Fibroblast of mammary gland (primary cell): ENCODE measurements around the gene GPR33.
"Not testable (repeated sequence)": the region's sequence is repeated elsewhere in the genome, so short reads cannot be mapped to it uniquely, and the experiment has no call there.

Experiments used
- DNase-seq: peaks from one replicate; pipeline ENCODE4 v3.0.0-alpha.2; 2010; ENCODE audit warnings: low read depth
- H3K4me3 ChIP-seq: 2 replicates; pipeline ENCODE4 v1.5.1; 2011; ENCODE audit warnings: low read depth, mild to moderate bottlenecking, low read length, moderate library complexity; ENCODE audit not compliant: control insufficient read depth
- TF ChIP-seq, protein P1 (sequence below): conservative IDR thresholded peaks from 2 replicates; pipeline ENCODE4 v1.5.1; 2011; ENCODE audit warnings: low read depth, low read length, inconsistent platforms; ENCODE audit not compliant: control insufficient read depth, insufficient read depth

GPR33 gene

DNA sequence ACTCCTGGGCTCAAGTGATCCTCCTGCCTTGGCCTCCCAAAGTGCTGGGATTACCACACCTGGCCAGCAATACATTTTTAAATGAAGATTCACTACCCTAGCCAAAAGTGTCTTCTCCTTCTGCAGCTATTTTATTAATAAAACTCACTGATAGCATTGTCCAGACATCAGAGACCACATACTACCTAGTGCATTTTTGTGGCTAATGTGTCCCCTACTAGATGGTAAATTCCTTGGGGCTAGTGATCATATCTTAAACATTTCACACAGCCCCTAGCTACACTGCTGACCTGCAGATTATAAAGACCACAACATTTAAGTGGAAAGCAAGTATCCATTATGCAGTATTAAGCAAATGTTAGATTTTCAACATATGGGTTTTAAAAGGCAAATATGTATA, 47.6 kb downstream of the GPR33 start:
- H3K4me3 ChIP-seq, result no peak overlapping the region
- DNase-seq, result no peak
- TF ChIP-seq, protein P1, sequence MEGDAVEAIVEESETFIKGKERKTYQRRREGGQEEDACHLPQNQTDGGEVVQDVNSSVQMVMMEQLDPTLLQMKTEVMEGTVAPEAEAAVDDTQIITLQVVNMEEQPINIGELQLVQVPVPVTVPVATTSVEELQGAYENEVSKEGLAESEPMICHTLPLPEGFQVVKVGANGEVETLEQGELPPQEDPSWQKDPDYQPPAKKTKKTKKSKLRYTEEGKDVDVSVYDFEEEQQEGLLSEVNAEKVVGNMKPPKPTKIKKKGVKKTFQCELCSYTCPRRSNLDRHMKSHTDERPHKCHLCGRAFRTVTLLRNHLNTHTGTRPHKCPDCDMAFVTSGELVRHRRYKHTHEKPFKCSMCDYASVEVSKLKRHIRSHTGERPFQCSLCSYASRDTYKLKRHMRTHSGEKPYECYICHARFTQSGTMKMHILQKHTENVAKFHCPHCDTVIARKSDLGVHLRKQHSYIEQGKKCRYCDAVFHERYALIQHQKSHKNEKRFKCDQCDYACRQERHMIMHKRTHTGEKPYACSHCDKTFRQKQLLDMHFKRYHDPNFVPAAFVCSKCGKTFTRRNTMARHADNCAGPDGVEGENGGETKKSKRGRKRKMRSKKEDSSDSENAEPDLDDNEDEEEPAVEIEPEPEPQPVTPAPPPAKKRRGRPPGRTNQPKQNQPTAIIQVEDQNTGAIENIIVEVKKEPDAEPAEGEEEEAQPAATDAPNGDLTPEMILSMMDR, result no peak

DNA sequence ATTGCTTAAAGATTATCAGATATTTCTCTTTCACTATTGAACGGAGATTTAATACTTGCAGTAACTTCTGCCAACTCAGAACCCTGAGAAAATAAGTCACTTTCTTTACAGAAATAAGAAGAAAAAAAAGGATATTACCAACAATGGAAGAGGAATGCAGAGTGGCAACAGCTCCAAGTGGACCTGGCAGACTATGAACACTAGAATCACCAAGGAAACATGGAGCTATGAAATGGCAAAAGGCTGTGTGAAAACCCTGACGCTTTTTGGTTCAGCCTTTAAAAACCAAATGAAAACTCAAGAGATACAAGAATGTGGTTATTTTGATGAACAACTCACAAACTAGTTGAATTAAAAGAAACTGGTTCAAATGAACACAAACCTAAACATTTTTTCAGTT, 48.3 kb downstream of the GPR33 start:
- TF ChIP-seq, protein P1, result no peak
- H3K4me3 ChIP-seq, result no peak overlapping the region
- no peak for DNase-seq

DNA sequence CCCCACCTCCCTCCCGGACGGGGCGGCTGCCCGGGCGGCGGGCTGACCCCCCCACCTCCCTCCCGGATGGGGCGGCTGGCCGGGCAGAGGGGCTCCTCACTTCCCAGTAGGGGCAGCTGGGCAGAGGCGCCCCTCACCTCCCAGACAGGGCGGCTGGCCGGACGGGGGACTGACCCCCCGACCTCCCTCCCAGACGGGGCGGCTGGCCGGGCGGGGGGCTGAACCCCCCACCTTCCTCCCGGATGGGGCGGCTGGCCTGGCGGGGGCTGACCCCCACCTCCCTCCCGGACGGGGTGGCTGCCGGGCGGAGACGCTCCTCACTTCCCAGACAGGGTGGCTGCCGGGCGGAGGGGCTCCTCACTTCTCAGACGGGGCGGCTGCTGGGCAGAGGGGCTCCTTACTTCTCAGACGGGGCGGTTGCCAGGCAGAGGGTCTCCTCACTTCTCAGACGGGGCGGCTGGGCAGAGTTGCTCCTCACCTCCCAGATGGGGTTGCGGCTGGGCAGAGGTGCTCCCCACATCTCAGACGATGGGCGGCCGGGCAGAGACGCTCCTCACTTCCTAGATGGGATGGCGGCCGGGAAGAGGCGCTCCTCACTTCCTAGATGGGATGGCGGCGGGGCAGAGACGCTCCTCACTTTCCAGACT, 50.7 kb downstream of the GPR33 start:
- not testable (repeated sequence) for H3K4me3 ChIP-seq, DNase-seq

DNA sequence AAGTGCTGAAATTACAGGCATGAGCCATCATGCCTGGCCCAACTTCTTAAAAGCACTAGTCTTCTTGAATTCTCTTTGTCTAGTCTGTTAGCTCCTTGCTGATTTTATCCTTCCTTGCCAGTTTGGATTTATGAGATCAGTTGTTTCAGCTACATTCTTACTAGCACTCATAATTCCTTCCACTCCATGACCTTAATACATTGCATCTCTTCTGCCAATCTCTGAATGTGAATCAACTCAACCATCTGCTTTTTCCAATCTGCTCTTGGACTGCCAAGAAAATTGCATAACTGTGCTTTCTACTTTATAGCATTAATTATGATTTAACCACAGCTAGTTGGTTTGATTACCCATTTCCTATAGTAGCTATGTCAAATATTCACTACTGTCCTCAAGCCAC, 52.6 kb downstream of the GPR33 start:
- H3K4me3 ChIP-seq, result no peak overlapping the region
- DNase-seq, result peak; percentile 80
- TF ChIP-seq, protein P1, result no peak
